CD4-positive, alpha-beta memory T cell (primary cell): ENCODE data around the gene GM2A. TPM values are rescaled to one million over a fixed set of nuclear protein-coding genes. Genes with fewer than 3 reads are reported as not detected.

Experiments used
- CTCF ChIA-PET: fragments of 350-600 bp; sonication (Branson Sonifier 250); formaldehyde crosslinking; loops from one replicate; lab custom pipeline; 2021; ENCODE audit warnings: inconsistent platforms; ENCODE audit not compliant: partially characterized antibody; lab: Charles Lee
- POLR2A ChIA-PET: fragments of 350-600 bp; sonication (Branson Sonifier 250); formaldehyde crosslinking; loops from one replicate; lab custom pipeline; 2021; ENCODE audit not compliant: partially characterized antibody; lab: Charles Lee
- DNase-seq, 5 donors: peaks; one replicate each; pipeline versions ENCODE4 v3.0.0 to v3.0.0-alpha.2; 2020 to 2022; ENCODE audit warnings: mixed read lengths in 1 of 5
- H3K27ac ChIP-seq: one replicate; pipeline ENCODE4 v1.7.0; 2013; ENCODE audit warnings: low read depth, low read length
- H3K27me3 ChIP-seq: 2 replicates; pipeline ENCODE4 v1.7.0; 2013; ENCODE audit warnings: mild to moderate bottlenecking, low read length, moderate library complexity; ENCODE audit not compliant: insufficient read depth
- H3K36me3 ChIP-seq: 2 replicates; pipeline ENCODE4 v1.7.0; 2013; ENCODE audit warnings: mild to moderate bottlenecking, low read length, moderate library complexity; ENCODE audit not compliant: insufficient read depth
- H3K4me1 ChIP-seq: 2 replicates; pipeline ENCODE4 v1.7.0; 2013; ENCODE audit warnings: mild to moderate bottlenecking, low read length, moderate library complexity; ENCODE audit not compliant: insufficient read depth
- H3K4me3 ChIP-seq, 2 donors: one replicate each; pipeline ENCODE4 v1.7.0; 2013; ENCODE audit warnings: low read length in 2 of 2, mild to moderate bottlenecking in 1 of 2
- H3K9me3 ChIP-seq, 2 donors: one replicate each; pipeline ENCODE4 v1.7.0; 2013; ENCODE audit warnings: low read length in 2 of 2, control low read depth in 1 of 2; ENCODE audit not compliant: control insufficient read depth in 1 of 2
- H3K27ac Mint-ChIP-seq, 7 donors: one replicate each; pipeline ENCODE4 v1.8.0; 2020 to 2021; ENCODE audit warnings: mixed read lengths in 7 of 7, mild to moderate bottlenecking in 6 of 7, inconsistent platforms in 3 of 7, moderate library complexity in 3 of 7
- H3K27me3 Mint-ChIP-seq, 2 donors: one replicate each; pipeline ENCODE4 v1.8.0; 2020 to 2021; ENCODE audit warnings: mixed read lengths in 2 of 2
- H3K36me3 Mint-ChIP-seq, 2 donors: one replicate each; pipeline ENCODE4 v1.8.0; 2020 to 2021; ENCODE audit warnings: mixed read lengths in 2 of 2, inconsistent platforms in 1 of 2, mild to moderate bottlenecking in 1 of 2
- H3K4me1 Mint-ChIP-seq, 4 donors: one replicate each; pipeline ENCODE4 v1.8.0; 2020 to 2021; ENCODE audit warnings: mixed read lengths in 4 of 4, mild to moderate bottlenecking in 1 of 4
- H3K4me3 Mint-ChIP-seq, 8 donors: one replicate each; pipeline ENCODE4 v1.8.0; 2020 to 2021; ENCODE audit warnings: mixed read lengths in 8 of 8, mild to moderate bottlenecking in 7 of 8, moderate library complexity in 6 of 8, inconsistent platforms in 3 of 8
- H3K9me3 Mint-ChIP-seq, 8 donors: one replicate each; pipeline ENCODE4 v1.8.0; 2020 to 2021; ENCODE audit warnings: mixed read lengths in 8 of 8, mild to moderate bottlenecking in 5 of 8, inconsistent platforms in 3 of 8, moderate library complexity in 1 of 8
- intact Hi-C: fragments of 100-400 bp; cut with micrococcal nuclease; formaldehyde crosslinking; loops from one replicate; pipeline ENCODE4 v1.15.1; 2023
- polyA plus RNA-seq, 2 donors: library from polyadenylated mRNA; unstranded; fragments of 300-500 nt; fragmentation: Illumina TruSeq; gene quantifications; one replicate each; pipeline ENCODE4 v1.2.3, GENCODE V29; 2021
- total RNA-seq, 2 experiments: library from RNA; stranded (reverse); gene quantifications; one replicate each; pipeline ENCODE4 v1.2.3, GENCODE V29; 2021

The GM2A gene
- total and polyA plus RNA-seq, 4 experiments from 2014 or later = 4.3 to 23.1 (median 13.0) TPM

DNA sequence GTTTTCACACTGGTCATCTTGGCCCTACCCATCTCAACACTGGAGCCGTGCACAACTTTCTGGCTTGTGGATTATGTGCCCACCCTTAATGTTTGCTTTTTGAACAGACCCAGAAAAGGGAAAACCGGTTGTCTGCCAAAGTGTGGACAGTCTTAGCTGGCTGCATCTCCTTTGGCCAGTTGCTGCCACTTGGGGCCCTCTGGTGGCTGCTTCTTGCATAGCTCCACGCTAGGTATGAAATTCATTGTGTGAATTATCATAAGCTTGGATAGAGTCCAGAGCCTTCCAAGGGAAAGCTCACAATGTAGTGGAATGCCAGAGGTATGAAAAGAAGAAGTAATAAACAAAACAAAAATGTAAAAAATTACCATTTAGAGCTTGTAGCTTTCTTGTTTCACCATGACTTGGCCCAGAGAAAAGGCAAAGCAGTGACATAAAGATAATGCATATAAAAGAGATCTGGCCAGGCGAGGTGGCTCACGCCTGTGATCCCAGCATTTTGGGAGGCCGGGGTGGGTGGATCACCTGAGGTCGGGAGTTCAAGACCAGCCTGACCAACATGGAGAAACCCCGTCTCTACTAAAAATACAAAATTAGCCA is 63.1 kb downstream of the GM2A start:
- intact Hi-C loops = loop anchor here (5.0 to 10.0 kb wide), 4 partner anchors 94 to 191 kb away; partner anchors contain the start of genes ANXA6 and CCDC69
- no peaks in the 10 kb centered on the region for H3K9me3 ChIP-seq
- H3K36me3 Mint-ChIP-seq = no peaks in the 10 kb centered on the region
- DNase-seq = peak in 4 of 5 donors; percentile 2 to 19 (median 12)
- no peak overlapping the region for H3K4me3 ChIP-seq
- POLR2A ChIA-PET = interaction anchor here (0.6 kb wide), 1 partner anchor 1345 kb away, joined by 3 read pairs; no protein-coding TSS in a partner anchor
- H3K27me3 ChIP-seq = no peaks in the 10 kb centered on the region
- H3K4me3 Mint-ChIP-seq = no peak overlapping the region
- H3K36me3 ChIP-seq = no peaks in the 10 kb centered on the region
- H3K4me1 Mint-ChIP-seq = peaks cover 0 to 4% (median 1%) of the 10 kb centered on the region in 4 donors
- peaks cover 8 to 11% of the 10 kb centered on the region in 2 donors for H3K27me3 Mint-ChIP-seq
- CTCF ChIA-PET = interaction anchor here (0.6 to 1.5 kb wide), 10 partner anchors 9 to 816 kb away, joined by 3 to 5 read pairs (median 3); no protein-coding TSS in a partner anchor
- H3K27ac Mint-ChIP-seq = no peak overlapping the region
- H3K4me1 ChIP-seq = no peaks in the 10 kb centered on the region
- H3K27ac ChIP-seq = no peak overlapping the region
- H3K9me3 Mint-ChIP-seq = peaks cover 0 to 9% (median 5%) of the 10 kb centered on the region in 8 donors

DNA sequence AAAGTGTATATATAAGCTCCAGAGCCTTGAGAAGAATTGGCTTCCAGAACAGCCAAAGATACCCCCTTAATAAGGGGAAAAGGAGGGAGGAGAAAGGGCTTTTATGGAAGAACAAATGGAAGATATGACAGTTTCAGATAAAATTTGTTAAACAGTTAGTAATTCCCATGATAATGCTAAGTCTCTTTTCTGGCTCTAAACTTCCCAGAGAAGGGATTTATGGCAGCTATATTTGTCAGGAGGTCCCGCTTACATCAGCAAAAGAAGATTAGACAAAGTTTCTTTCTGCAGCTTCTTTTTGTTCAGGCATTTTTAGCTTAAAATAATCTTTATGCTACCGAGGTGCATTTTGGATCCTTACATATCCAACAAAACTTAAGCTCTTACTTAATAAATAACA is 64.9 kb downstream of the GM2A start:
- no peaks in the 10 kb centered on the region for H3K36me3 ChIP-seq
- H3K9me3 Mint-ChIP-seq = no peaks in the 10 kb centered on the region
- no peak overlapping the region for H3K27ac ChIP-seq
- no peak overlapping the region for H3K4me3 Mint-ChIP-seq
- no peak for DNase-seq
- no peaks in the 10 kb centered on the region for H3K36me3 Mint-ChIP-seq
- intact Hi-C loops = loop anchor here (5.0 to 10.0 kb wide), 4 partner anchors 96 to 193 kb away; partner anchors contain the start of genes ANXA6 and CCDC69
- ChIA-PET POLR2A (no interaction called here), CTCF (interaction anchor here (0.7 kb wide), 1 partner anchor 197 kb away, joined by 3 read pairs; no protein-coding TSS in a partner anchor)
- H3K27me3 Mint-ChIP-seq = peaks cover 6 to 8% of the 10 kb centered on the region in 2 donors
- no peak overlapping the region for H3K4me3 ChIP-seq
- H3K27me3 ChIP-seq = no peaks in the 10 kb centered on the region
- H3K9me3 ChIP-seq = no peaks in the 10 kb centered on the region
- peaks cover 0 to 4% (median 1%) of the 10 kb centered on the region in 4 donors for H3K4me1 Mint-ChIP-seq
- H3K27ac Mint-ChIP-seq = peak overlapping the region in 1 of 7 donors; percentile 23
- no peaks in the 10 kb centered on the region for H3K4me1 ChIP-seq

DNA sequence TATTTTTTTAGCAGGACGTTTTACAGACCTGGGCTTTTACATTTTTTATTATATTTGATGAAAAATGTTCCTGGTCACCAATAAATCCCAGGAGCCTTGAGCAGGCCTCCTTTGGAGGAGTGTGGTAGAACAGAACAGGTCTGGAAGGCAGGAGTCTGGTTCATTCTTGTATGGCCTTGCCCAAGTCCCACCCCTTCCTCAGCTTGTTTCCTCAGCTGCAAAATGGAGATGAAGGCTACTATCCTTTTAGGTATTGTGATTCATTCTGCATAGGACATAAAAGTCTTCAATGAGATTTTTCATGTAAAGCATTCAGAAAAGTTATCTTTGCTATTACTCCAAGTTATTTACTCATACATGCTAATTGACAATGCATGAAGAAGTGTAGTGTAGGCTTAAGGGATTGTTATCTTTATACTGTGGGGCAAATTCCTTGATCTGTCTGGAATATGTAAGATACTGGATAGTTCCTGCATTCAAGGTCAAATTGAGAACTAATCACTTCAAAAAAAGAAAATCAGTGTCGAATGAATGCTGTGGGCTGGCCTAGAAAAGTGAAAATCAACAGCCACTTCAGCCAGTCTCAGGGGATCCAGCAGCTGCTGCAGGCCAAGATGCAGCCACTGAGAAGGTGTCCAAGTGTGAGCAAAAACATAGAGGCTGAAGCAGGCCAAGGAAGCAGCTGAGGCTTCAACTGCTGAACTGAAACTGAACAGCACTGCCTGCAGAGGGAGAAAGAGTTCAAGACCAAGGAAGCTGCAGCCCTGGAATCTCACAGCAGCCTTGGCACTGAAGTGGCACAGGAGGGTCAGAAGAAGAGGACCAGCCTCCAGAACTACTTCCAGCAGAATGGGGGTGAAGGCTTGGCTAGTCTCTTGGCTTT is 66.1 kb downstream of the GM2A start:
- Mint-ChIP-seq H3K4me3 (no peak overlapping the region), H3K27me3 (peaks cover 7 to 12% of the 10 kb centered on the region in 2 donors), H3K36me3 (no peaks in the 10 kb centered on the region), H3K9me3 (no peaks in the 10 kb centered on the region), H3K4me1 (peaks cover 0 to 4% (median 1%) of the 10 kb centered on the region in 4 donors), H3K27ac (no peak overlapping the region)
- no peaks in the 10 kb centered on the region for H3K4me1 ChIP-seq
- H3K36me3 ChIP-seq = no peaks in the 10 kb centered on the region
- no peak overlapping the region for H3K27ac ChIP-seq
- DNase-seq = no peak
- no peaks in the 10 kb centered on the region for H3K27me3 ChIP-seq
- POLR2A ChIA-PET = no interaction called here
- CTCF ChIA-PET = no interaction called here
- H3K4me3 ChIP-seq = no peak overlapping the region
- intact Hi-C loops = loop anchor here (5.0 to 10.0 kb wide), 4 partner anchors 97 to 194 kb away; partner anchors contain the start of genes ANXA6 and CCDC69
- no peaks in the 10 kb centered on the region for H3K9me3 ChIP-seq

Other genes with a start within 250 kb of the GM2A start
- gene GPX3, start 232.6 kb upstream of the GM2A start, total RNA-seq = not detected
- 1 to 10 TPM in 1 of 2 donors, not detected in 1; 1.5 TPM for gene GPX3, start 232.6 kb upstream of the GM2A start, polyA plus RNA-seq
- gene TNIP1, start 172.2 kb upstream of the GM2A start, total RNA-seq = 100 to 1,000 TPM; 227 to 233 TPM
- 10 to 100 TPM; 31.5 to 70.2 TPM for gene TNIP1, start 172.2 kb upstream of the GM2A start, polyA plus RNA-seq
- 100 to 1,000 TPM; 318 to 342 TPM for gene ANXA6, start 95.4 kb upstream of the GM2A start, total RNA-seq
- gene ANXA6, start 95.4 kb upstream of the GM2A start, polyA plus RNA-seq = 100 to 1,000 TPM; 229 to 330 TPM
- 10 to 100 TPM; 93.5 to 93.9 TPM for gene CCDC69, start 29.1 kb upstream of the GM2A start, total RNA-seq
- gene CCDC69, start 29.1 kb upstream of the GM2A start, polyA plus RNA-seq = 10 to 100 TPM; 38.9 to 83.0 TPM
- gene SLC36A3, start 50.6 kb downstream of the GM2A start, total RNA-seq = not detected
- not detected for gene SLC36A3, start 50.6 kb downstream of the GM2A start, polyA plus RNA-seq
- gene SLC36A2, start 94.4 kb downstream of the GM2A start, total RNA-seq = not detected
- gene SLC36A2, start 94.4 kb downstream of the GM2A start, polyA plus RNA-seq = not detected
- gene SLC36A1, start 194.4 kb downstream of the GM2A start, total RNA-seq = 1 to 10 TPM; 5.2 to 7.8 TPM
- gene SLC36A1, start 194.4 kb downstream of the GM2A start, polyA plus RNA-seq = 1 to 10 TPM in 1 of 2 donors, under 1 TPM in 1; 0.80 to 2.1 TPM